ENCODE results near the gene SPTB.

SPTB gene

DNA sequence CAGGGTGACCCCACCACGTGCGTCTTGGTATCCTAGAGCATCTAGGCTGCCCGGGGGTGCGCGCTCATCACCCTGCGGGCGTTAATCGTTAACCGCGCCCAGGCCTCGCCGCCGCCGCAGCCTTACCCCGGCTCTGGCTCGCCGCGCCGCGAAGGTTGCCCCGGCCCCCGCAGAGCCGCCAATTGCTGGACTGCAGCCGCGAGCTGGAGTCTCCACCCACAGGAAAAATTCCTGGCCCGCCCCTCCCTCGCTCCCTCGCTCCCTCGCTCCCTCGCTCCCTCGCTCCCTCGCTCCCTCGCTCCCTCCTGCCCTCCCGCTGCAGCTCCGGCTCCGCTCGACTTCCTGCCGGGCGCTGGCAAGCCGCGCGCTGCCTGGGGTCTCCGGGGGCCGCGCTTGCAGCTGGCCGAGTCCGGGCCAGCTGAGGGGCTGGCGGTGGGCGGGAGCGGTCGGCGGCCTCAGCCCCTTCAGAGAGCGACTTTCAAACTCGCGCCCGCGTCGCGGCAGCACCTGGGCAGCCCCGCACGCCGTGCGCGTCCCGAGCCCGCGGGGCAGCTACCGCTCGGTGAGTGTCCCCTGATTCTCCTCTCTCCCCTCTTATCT lies 175.5 kb downstream of the SPTB start, which contains the start of gene PLEKHG3:
Gene PLEKHG3, plus strand, starts transcription at position 282 of the 600 bp plus-strand sequence. CDS start 23,208 bp downstream, outside the sequence.
- DNase-seq, result peak; percentile 56

DNA sequence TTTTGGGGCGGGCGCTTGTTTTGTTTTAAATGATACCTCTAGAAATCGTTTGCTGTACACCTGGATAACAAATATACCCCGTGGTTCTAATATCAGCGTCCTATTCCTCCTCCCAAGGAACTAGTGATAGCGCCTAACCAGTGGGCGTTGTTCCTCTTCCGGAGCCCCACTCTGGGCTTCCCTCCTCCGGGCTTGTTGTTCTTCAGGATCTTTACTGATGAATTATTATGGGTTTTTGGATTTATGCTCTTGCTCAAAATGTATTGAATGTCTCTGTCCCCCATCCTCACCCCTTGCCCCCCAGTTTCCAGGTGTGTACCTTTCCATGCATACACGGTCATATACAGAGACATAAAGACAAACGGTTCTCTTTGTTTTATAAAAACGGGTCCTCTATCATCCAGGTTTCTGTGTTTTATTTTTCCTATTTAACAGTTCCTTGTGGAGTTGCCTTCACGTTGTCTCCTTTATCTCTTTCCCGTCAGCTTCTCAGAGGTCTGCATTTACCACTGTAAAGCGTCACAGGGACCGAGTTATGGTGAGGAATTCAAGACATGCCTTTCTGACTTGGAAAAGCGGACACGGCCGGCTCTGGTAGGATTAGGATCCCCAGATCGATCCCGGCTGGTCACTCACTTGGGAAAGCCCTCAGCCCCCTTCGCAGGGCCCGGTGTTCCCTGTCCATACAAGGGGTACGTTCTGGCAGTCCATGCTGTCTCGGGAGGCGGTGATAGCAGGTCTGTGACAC lies 176.1 kb downstream of the SPTB start:
- no peak for DNase-seq

- DNase-seq, result peak; percentile 49
Measured at GRCh38 chr14:64702493-64703394, 177.0 kb downstream of the SPTB start.

- no peak for DNase-seq
Measured at GRCh38 chr14:64701660-64702059, 178.0 kb downstream of the SPTB start.

DNA sequence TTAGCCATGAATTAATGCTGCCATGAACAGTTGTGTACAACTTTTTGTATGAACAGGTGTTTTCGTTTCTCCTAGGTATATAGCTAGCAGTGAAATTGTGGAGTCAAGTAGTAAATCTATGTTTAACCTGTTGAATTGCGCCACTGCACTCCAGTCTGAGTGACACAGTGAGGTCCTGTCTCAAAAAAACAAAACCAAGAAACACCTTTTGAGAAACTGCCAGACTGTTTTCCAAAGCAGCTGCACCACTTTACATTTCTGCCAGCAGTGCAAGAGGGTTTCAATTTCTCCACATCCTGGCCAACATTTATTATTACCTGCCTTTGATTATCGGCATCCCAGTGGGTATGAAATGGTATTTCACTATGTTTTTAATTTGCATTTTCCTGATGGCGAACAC lies 178.8 kb downstream of the SPTB start:
- DNase-seq, result no peak

GRCh38 chr14:64700290-64700689 lies 179.4 kb downstream of the SPTB start:
- DNase-seq, result no peak

GRCh38 chr14:64698903-64699302 lies 180.8 kb downstream of the SPTB start:
- DNase-seq, result peak; percentile 22

DNA sequence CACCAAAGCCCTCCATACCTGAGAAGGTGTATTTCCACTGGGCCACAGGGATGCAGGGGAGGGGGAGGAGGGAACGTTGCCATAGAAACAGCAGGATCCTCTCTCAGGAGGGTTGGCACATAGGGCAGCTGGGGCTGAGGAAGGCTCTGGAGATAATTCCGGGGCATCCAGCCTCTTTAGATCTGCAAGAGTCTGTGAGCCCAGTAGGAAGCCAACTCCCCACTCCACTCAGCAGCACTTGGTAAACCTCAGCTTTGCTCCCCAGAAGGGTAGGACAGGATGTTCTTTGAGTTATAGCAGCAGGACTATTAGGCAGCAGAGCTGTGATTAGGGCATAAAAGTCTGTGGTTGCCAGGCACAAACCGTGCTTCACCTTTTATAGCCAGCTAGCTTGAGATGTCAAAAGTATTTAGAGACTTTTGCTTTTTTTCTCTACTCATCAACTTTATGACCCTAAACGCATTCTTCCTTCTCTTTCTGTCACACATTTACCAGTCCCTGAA lies 183.3 kb downstream of the SPTB start:
- no peak for DNase-seq

All from DMS153 (cell line).